Measurements from ENCODE around the gene SCN11A.

GRCh38 chr3:39021465-39022285 lies 30.1 kb downstream of the SCN11A start:
- no peak for TF ChIP-seq FOXK2 (IDR thresholded peaks at IDR 0.05)
- no peak for TF ChIP-seq NFRKB (IDR thresholded peaks at IDR 0.05)
- TF ChIP-seq, protein P1, sequence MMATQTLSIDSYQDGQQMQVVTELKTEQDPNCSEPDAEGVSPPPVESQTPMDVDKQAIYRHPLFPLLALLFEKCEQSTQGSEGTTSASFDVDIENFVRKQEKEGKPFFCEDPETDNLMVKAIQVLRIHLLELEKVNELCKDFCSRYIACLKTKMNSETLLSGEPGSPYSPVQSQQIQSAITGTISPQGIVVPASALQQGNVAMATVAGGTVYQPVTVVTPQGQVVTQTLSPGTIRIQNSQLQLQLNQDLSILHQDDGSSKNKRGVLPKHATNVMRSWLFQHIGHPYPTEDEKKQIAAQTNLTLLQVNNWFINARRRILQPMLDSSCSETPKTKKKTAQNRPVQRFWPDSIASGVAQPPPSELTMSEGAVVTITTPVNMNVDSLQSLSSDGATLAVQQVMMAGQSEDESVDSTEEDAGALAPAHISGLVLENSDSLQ (IDR thresholded peaks at IDR 0.05), result no peak
- no peak for TF ChIP-seq SP1 (IDR thresholded peaks at IDR 0.05)
- no peak for TF ChIP-seq BHLHE40 (IDR thresholded peaks at IDR 0.05; ENCODE audit: borderline replicate concordance)
- no peak for TF ChIP-seq L3MBTL2 (conservative IDR thresholded peaks at IDR 0.05)
- no peak for TF ChIP-seq FOXA1 (IDR thresholded peaks at IDR 0.05)
- TF ChIP-seq FOXM1 (IDR thresholded peaks at IDR 0.05; ENCODE audit: borderline replicate concordance), result no peak
- TF ChIP-seq LEF1 (IDR thresholded peaks at IDR 0.05; ENCODE audit: borderline replicate concordance), result no peak
- no peak for TF ChIP-seq SUZ12 (IDR thresholded peaks at IDR 0.05)
- no peak for TF ChIP-seq ARNT (IDR thresholded peaks at IDR 0.05)
- no peak for TF ChIP-seq ELF4 (IDR thresholded peaks at IDR 0.05)
- no peak for TF ChIP-seq HDGF (IDR thresholded peaks at IDR 0.05; ENCODE audit: borderline replicate concordance)

Measured in HEK293T (cell line).